GM12878 (cell line): ENCODE results near the gene RFXANK. TPM values are rescaled to one million over a fixed set of nuclear protein-coding genes. Genes with fewer than 3 reads are reported as not detected.
A peak's percentile ranks its signal among the peaks of the same experiment; 100 is the strongest.

Source experiments
- CEBPB ChIP-seq, 2 experiments: fragments of 150-350 bp in 1 of 2; IDR thresholded peaks; 2 replicates each; pipeline ENCODE4 v1.6.1; 2012 to 2014; ENCODE audit warnings: low read depth in 2 of 2, low read length in 2 of 2, borderline replicate concordance in 1 of 2, inconsistent platforms in 1 of 2
- HCFC1 ChIP-seq: fragments of 150-350 bp; IDR thresholded peaks from 2 replicates; pipeline ENCODE4 v1.6.1; 2014; ENCODE audit warnings: low read length
- IKZF2 ChIP-seq, 2 experiments: fragments of 450-650 bp; IDR thresholded peaks; 2 replicates each; pipeline ENCODE4 v1.6.1; 2017; ENCODE audit warnings: mild to moderate bottlenecking in 2 of 2, moderate library complexity in 2 of 2
- JUND ChIP-seq: IDR thresholded peaks from 2 replicates; pipeline ENCODE4 v1.6.1; 2012; ENCODE audit warnings: low read depth, mild to moderate bottlenecking, low read length, improper control_type of control experiment, moderate library complexity
- MEF2A ChIP-seq: IDR thresholded peaks from 2 replicates; pipeline ENCODE4 v1.6.1; 2011; ENCODE audit warnings: low read depth, mild to moderate bottlenecking, low read length, moderate library complexity; ENCODE audit not compliant: insufficient read depth
- MXI1 ChIP-seq: fragments of 150-350 bp; IDR thresholded peaks from 2 replicates; pipeline ENCODE4 v1.6.1; 2011; ENCODE audit warnings: low read depth, mild to moderate bottlenecking, inconsistent platforms, low read length, improper control_type of control experiment
- NBN ChIP-seq: fragments of 450-650 bp; IDR thresholded peaks from 2 replicates; pipeline ENCODE4 v1.6.1; 2016
- POLR2A ChIP-seq: IDR thresholded peaks from 2 replicates; pipeline ENCODE4 v1.6.1; 2011; ENCODE audit warnings: low read depth, mild to moderate bottlenecking, low read length
- RFX5 ChIP-seq: IDR thresholded peaks from 2 replicates; pipeline ENCODE4 v1.6.1; 2011; ENCODE audit warnings: low read depth, low read length, improper control_type of control experiment
- SIX5 ChIP-seq: IDR thresholded peaks from 2 replicates; pipeline ENCODE4 v1.6.1; 2011; ENCODE audit warnings: mild to moderate bottlenecking, low read depth, low read length, moderate library complexity; ENCODE audit not compliant: severe bottlenecking
- STAT1 ChIP-seq: fragments of 450-650 bp; conservative IDR thresholded peaks from 2 replicates; pipeline ENCODE4 v1.6.1; 2014; ENCODE audit warnings: antibody characterized with exemption, mild to moderate bottlenecking
- TARDBP ChIP-seq: IDR thresholded peaks from 2 replicates; pipeline ENCODE4 v1.6.1; 2016; ENCODE audit warnings: borderline replicate concordance
- TBL1XR1 ChIP-seq: IDR thresholded peaks from 2 replicates; pipeline ENCODE4 v1.6.1; 2012; ENCODE audit warnings: low read depth, low read length, improper control_type of control experiment
- TCF7 ChIP-seq: IDR thresholded peaks from 2 replicates; pipeline ENCODE4 v1.6.1; 2014; ENCODE audit warnings: antibody characterized with exemption, borderline replicate concordance
- ZNF274 ChIP-seq: IDR thresholded peaks from one replicate; pipeline ENCODE4 v1.8.0; 2011; ENCODE audit not compliant: insufficient read length, insufficient read depth
- polyA plus RNA-seq, 11 experiments: library from polyadenylated mRNA; depleted of rRNA in 4 of 11; unstranded in 6 of 11; stranded (reverse) in 5 of 11; fragments of >200 nt; fragmentation: Nextera tagmentation in 4 of 11; fragmentation: Illumina TruSeq in 1 of 11; extraction: Ambion mirVana in 4 of 11; extraction: Trizol in 1 of 11; gene quantifications; 1 replicate in 1 of 11; 2 replicates in 10 of 11; pipeline versions ENCODE4 v1.2.1 to v1.2.3, GENCODE V29; 2011 to 2016; ENCODE audit warnings: inconsistent platforms in 2 of 11, missing spikeins in 2 of 11, low read depth in 1 of 11
- total RNA-seq, 4 experiments: library from RNA; depleted of rRNA in 3 of 4; stranded (reverse); fragments of >200 nt in 3 of 4; fragmentation: Illumina TruSeq in 1 of 4; extraction: Trizol in 1 of 4; gene quantifications; 2 replicates each; pipeline versions ENCODE4 v1.2.1 to v1.2.3, GENCODE V29; 2013 to 2021
- TF ChIP-seq, protein P1 (sequence below): IDR thresholded peaks from 2 replicates; pipeline ENCODE4 v1.6.1; 2011; ENCODE audit warnings: low read depth, low read length, improper control_type of control experiment, borderline replicate concordance
- TF ChIP-seq, protein P2 (sequence below): IDR thresholded peaks from 2 replicates; pipeline ENCODE4 v1.6.1; 2011; ENCODE audit warnings: mild to moderate bottlenecking, low read depth, low read length, moderate library complexity; ENCODE audit not compliant: insufficient replicate concordance
- TF ChIP-seq, protein P3 (sequence below): fragments of 450-650 bp; IDR thresholded peaks from 2 replicates; pipeline ENCODE4 v1.6.1; 2017; ENCODE audit warnings: mild to moderate bottlenecking, moderate library complexity
- TF ChIP-seq, protein P4 (sequence below): fragments of 150-350 bp; IDR thresholded peaks from 2 replicates; pipeline ENCODE4 v1.6.1; 2016; ENCODE audit warnings: low read depth, low read length
- TF ChIP-seq, protein P5 (sequence below): IDR thresholded peaks from 2 replicates; pipeline ENCODE4 v1.6.1; 2011; ENCODE audit warnings: low read depth, mild to moderate bottlenecking, low read length, moderate library complexity, borderline replicate concordance; ENCODE audit errors: extremely low read depth

Gene RFXANK
- total and polyA plus RNA-seq, 10 of the 15 experiments (the other 5 are each of a cell fraction or from before 2014, with no cell fraction given) = 70.8 to 125 (median 95.7) TPM

DNA sequence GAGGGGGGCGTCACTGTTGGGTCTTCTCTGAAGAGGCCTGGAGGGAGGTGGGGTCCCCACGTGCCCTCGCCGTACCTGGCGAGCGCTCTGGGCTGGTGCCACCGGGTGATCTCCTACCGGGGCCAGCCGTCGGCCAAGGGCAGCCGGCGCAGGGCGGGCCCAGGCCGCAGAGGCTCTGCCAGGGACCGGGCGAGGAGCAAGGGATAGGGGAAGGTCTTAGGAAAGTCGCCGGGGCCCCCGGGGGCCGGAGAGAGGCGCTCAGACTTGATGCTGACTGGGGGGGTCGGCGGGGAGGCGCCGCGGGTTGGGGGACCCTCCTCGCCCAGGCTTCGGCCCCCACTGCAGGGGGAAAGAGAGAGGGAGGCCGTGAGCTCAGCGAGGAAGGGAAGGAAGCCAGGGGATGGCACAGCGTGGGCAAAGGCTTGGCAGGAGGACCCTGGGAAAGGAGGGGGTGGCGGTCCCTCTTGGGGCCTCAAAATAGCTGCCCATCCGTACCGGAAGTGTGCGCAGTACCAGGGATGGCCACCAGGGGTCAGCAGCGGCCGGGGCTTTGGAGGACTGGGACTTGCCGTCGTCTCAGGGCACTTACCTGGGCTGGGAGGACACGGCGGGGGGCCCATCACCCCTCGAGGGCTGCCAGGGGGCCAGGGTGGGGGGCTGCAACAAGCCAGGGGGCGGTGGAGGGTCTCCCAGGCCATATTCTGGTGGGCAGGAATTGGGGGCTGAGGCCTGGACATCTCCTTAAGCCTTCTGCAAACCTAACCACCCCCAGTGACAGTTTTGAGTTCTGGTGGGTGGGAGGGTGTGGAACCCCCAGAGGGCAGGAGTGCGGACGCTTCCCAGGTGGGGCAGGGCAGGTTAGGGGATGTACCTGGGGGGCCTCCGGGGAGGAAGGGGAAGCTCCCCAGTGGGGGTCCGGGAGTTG is 46.1 kb upstream of the RFXANK start (continued):
- TF ChIP-seq, protein P1, sequence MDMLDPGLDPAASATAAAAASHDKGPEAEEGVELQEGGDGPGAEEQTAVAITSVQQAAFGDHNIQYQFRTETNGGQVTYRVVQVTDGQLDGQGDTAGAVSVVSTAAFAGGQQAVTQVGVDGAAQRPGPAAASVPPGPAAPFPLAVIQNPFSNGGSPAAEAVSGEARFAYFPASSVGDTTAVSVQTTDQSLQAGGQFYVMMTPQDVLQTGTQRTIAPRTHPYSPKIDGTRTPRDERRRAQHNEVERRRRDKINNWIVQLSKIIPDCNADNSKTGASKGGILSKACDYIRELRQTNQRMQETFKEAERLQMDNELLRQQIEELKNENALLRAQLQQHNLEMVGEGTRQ = no peak
- TF ChIP-seq HCFC1 = no peak
- TF ChIP-seq TCF7 = no peak
- no peak for TF ChIP-seq TBL1XR1
- peak; percentile 47; the same call in 1 of the 2 replicates for TF ChIP-seq NBN
- TF ChIP-seq IKZF2 (IDR thresholded peaks at IDR 0.05) = no peak
- TF ChIP-seq, protein P2, sequence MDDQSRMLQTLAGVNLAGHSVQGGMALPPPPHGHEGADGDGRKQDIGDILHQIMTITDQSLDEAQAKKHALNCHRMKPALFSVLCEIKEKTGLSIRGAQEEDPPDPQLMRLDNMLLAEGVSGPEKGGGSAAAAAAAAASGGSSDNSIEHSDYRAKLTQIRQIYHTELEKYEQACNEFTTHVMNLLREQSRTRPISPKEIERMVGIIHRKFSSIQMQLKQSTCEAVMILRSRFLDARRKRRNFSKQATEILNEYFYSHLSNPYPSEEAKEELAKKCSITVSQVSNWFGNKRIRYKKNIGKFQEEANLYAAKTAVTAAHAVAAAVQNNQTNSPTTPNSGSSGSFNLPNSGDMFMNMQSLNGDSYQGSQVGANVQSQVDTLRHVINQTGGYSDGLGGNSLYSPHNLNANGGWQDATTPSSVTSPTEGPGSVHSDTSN = no peak
- TF ChIP-seq JUND = no peak
- TF ChIP-seq, protein P3, sequence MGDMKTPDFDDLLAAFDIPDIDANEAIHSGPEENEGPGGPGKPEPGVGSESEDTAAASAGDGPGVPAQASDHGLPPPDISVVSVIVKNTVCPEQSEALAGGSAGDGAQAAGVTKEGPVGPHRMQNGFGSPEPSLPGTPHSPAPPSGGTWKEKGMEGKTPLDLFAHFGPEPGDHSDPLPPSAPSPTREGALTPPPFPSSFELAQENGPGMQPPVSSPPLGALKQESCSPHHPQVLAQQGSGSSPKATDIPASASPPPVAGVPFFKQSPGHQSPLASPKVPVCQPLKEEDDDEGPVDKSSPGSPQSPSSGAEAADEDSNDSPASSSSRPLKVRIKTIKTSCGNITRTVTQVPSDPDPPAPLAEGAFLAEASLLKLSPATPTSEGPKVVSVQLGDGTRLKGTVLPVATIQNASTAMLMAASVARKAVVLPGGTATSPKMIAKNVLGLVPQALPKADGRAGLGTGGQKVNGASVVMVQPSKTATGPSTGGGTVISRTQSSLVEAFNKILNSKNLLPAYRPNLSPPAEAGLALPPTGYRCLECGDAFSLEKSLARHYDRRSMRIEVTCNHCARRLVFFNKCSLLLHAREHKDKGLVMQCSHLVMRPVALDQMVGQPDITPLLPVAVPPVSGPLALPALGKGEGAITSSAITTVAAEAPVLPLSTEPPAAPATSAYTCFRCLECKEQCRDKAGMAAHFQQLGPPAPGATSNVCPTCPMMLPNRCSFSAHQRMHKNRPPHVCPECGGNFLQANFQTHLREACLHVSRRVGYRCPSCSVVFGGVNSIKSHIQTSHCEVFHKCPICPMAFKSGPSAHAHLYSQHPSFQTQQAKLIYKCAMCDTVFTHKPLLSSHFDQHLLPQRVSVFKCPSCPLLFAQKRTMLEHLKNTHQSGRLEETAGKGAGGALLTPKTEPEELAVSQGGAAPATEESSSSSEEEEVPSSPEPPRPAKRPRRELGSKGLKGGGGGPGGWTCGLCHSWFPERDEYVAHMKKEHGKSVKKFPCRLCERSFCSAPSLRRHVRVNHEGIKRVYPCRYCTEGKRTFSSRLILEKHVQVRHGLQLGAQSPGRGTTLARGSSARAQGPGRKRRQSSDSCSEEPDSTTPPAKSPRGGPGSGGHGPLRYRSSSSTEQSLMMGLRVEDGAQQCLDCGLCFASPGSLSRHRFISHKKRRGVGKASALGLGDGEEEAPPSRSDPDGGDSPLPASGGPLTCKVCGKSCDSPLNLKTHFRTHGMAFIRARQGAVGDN = no peak
- peak; percentile 36; the same call in 1 of the 2 replicates for TF ChIP-seq POLR2A
- TF ChIP-seq CEBPB (IDR thresholded peaks at IDR 0.05; ENCODE audit: borderline replicate concordance in 1 of 2, low read depth in 2 of 2, low read length in 2 of 2) = no peak
- no peak for TF ChIP-seq MEF2A
- no peak for TF ChIP-seq TARDBP
- TF ChIP-seq, protein P4, sequence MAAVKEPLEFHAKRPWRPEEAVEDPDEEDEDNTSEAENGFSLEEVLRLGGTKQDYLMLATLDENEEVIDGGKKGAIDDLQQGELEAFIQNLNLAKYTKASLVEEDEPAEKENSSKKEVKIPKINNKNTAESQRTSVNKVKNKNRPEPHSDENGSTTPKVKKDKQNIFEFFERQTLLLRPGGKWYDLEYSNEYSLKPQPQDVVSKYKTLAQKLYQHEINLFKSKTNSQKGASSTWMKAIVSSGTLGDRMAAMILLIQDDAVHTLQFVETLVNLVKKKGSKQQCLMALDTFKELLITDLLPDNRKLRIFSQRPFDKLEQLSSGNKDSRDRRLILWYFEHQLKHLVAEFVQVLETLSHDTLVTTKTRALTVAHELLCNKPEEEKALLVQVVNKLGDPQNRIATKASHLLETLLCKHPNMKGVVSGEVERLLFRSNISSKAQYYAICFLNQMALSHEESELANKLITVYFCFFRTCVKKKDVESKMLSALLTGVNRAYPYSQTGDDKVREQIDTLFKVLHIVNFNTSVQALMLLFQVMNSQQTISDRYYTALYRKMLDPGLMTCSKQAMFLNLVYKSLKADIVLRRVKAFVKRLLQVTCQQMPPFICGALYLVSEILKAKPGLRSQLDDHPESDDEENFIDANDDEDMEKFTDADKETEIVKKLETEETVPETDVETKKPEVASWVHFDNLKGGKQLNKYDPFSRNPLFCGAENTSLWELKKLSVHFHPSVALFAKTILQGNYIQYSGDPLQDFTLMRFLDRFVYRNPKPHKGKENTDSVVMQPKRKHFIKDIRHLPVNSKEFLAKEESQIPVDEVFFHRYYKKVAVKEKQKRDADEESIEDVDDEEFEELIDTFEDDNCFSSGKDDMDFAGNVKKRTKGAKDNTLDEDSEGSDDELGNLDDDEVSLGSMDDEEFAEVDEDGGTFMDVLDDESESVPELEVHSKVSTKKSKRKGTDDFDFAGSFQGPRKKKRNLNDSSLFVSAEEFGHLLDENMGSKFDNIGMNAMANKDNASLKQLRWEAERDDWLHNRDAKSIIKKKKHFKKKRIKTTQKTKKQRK = no peak
- no peak for TF ChIP-seq SIX5
- TF ChIP-seq, protein P5, sequence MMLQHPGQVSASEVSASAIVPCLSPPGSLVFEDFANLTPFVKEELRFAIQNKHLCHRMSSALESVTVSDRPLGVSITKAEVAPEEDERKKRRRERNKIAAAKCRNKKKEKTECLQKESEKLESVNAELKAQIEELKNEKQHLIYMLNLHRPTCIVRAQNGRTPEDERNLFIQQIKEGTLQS = no peak
- no peak for TF ChIP-seq MXI1
- TF ChIP-seq STAT1 = no peak
- no peak for TF ChIP-seq ZNF274
- no peak for TF ChIP-seq RFX5
